ENCODE measurements around the gene CEP89.

DNA sequence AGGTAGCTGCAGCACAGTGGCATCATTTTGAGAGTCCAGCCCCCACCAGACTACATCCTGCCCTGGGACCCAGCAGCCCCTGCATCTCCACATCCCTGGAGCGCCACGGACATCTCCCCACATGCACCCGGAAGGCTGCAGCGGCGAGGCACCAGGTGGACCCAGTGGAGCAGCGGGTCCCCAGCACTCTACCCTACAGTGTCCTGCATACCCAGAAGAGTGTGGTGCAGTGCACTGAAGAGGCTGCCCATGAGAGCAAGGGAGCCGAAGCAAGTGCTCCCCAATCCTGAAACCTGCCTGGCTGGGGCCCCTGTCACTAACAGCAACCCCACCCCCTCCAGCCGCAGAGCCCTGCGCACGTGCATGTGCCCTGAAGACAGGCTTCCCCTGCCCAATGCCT is 80.9 kb downstream of the CEP89 start:
- TF ChIP-seq FOXM1 (IDR thresholded peaks at IDR 0.05; ENCODE audit: borderline replicate concordance, low read depth) = no peak
- no peak for TF ChIP-seq EGR1 (IDR thresholded peaks at IDR 0.05)
- TF ChIP-seq YY1 (IDR thresholded peaks at IDR 0.05; ENCODE audit: low read depth) = no peak
- TF ChIP-seq TAF1 (IDR thresholded peaks at IDR 0.05; ENCODE audit: low read depth) = no peak
